ENCODE measurements around the gene GALNT2.

Gene GALNT2

DNA sequence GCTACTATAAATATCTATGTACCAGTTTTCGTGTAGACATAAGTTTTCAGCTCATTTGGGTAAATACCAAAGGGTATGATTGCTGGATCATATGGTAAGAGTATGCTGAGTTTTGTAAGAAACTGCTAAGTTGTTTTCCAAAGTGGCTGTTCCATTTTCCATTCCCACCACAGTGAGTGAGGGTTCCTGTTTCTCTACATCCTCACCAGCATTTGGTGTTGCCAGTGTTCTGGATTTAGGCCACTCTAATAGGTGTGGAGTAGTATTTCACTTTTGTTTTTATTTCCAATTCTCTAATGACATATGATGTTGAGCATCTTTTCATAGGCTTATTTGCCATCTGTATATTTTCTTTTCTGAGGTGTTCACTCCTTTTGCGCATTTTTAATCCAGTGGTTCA is 112.2 kb downstream of the GALNT2 start:
- Histone ChIP-seq H3K27ac (no peak overlapping the region), H3K27me3 (no peaks in the 10 kb centered on the region), H3K4me3 (ENCODE audit: low read depth in 1 of 2, low read length in 1 of 2) (no peak overlapping the region), H3K4me1 (ENCODE audit: control insufficient read depth in 1 of 2, insufficient read depth in 1 of 2, low read depth in 1 of 2, low read length in 1 of 2) (peaks cover 4 to 6% of the 10 kb centered on the region in 2 experiments), H3K9me3 (no peaks in the 10 kb centered on the region), H3K36me3 (peaks cover 8% of the 10 kb centered on the region)
- TF ChIP-seq, protein P1, sequence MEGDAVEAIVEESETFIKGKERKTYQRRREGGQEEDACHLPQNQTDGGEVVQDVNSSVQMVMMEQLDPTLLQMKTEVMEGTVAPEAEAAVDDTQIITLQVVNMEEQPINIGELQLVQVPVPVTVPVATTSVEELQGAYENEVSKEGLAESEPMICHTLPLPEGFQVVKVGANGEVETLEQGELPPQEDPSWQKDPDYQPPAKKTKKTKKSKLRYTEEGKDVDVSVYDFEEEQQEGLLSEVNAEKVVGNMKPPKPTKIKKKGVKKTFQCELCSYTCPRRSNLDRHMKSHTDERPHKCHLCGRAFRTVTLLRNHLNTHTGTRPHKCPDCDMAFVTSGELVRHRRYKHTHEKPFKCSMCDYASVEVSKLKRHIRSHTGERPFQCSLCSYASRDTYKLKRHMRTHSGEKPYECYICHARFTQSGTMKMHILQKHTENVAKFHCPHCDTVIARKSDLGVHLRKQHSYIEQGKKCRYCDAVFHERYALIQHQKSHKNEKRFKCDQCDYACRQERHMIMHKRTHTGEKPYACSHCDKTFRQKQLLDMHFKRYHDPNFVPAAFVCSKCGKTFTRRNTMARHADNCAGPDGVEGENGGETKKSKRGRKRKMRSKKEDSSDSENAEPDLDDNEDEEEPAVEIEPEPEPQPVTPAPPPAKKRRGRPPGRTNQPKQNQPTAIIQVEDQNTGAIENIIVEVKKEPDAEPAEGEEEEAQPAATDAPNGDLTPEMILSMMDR (IDR thresholded peaks at IDR 0.05): no peak

DNA sequence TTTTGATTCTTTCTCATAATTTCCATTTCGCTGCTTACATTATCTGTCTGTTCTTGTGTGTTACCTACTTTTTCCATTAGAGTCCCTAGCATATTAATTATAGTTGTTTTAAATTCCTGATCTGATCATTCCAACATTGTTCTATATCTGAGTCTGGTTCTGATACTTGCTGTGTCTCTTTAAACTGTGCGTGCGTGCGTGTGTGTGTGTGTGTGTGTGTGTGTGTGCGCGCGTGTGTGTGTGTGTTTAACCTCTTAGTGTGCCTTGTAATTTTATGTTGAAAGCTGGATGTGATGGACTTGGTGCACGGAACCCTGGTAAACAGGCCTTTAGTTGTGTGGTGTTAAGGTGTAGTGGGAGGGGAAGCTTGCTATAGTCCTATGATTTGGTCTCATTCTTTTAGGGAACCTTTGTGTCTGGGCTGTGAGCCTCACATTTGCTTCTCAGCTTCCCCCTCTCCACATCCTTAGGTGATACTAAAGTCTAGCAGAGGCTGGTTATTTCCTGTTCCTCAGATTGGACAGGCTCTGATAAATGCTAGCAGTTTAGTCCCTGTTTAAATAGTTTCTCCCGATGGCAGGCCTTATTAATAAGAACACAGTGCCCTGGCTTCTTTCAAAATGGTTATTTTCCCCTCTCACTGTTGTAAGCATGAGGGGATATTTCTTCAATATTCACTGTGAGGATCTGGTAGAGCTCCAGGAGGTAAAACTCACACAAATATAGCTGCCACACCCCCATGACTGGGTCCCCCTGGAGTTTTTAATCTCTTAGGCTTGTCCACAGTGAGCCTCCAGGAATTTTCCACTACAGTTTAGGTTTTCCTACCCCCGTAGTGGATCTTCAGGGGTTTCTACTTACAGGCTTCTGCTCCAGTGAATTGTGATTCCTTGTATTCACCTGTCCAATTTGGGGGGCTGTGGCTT is 118.3 kb downstream of the GALNT2 start:
- Histone ChIP-seq H3K27me3 (no peaks in the 10 kb centered on the region), H3K4me3 (ENCODE audit: low read depth in 1 of 2, low read length in 1 of 2) (no peak overlapping the region), H3K4me1 (ENCODE audit: control insufficient read depth in 1 of 2, insufficient read depth in 1 of 2, low read depth in 1 of 2, low read length in 1 of 2) (peaks cover 23 to 24% of the 10 kb centered on the region in 2 experiments), H3K27ac (no peak overlapping the region), H3K9me3 (no peaks in the 10 kb centered on the region), H3K36me3 (no peaks in the 10 kb centered on the region)
- TF ChIP-seq, protein P1 (IDR thresholded peaks at IDR 0.05): no peak

DNA sequence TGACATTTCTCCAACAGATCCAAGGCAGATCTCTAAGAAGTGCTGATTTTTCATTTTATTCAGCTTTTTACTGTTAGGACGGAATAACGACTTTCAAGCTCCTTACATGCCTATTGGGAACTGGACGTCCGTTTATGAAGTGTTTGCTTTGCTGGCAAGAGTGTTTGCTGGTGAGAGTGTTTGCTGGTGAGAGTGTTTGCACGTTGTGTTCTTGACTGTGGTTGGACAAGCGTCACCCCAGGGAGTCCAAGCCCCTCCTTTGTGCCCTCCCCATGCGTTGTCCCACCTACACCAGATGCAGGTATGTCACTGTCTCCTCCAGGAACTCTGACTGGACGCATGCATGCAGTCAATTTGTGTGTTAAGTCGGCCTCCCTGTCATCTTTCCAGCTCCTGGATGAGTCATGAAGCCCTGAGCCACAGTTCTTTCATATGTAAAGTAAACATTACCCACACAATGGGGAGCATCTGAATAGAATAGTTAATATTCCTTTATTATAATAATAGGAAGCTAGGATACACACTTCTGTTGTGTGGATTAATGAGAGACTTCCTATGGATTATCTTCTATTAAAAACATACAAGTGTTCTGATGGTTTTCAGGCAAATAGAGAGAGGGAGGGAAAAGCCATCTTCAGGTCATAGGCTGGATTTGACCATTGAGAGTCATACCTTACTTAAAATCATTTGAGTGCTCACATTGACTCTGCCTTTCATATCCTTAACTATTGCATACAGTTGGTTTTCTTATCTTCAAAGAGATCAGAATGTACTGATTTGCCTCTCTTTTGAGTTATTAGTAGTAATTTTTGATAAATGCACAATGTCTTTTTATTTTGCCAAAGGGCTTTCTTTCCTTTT is 119.2 kb downstream of the GALNT2 start:
- Histone ChIP-seq H3K27ac (no peak overlapping the region), H3K4me3 (ENCODE audit: low read depth in 1 of 2, low read length in 1 of 2) (no peak overlapping the region)
- TF ChIP-seq, protein P1 (IDR thresholded peaks at IDR 0.05): no peak

DNA sequence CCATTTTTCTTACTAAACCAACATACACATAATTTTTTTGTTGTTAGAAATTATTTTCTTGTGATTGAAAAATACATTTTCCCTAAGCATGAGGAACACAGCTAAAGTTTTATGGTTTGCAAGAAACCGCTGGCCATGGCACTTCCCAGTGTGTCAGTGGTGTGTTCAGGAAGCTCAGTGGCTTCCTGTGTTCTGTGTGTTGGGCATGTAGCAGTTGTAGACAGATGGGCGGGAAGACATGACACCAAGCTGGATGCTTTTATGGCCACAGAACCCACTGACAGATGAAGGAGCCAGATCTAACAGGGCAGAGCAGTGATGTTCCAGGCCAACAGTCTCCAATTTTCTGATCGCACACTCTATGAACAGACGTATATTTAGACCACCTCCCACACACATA is 119.8 kb downstream of the GALNT2 start:
- Histone ChIP-seq H3K4me1 (ENCODE audit: control insufficient read depth in 1 of 2, insufficient read depth in 1 of 2, low read depth in 1 of 2, low read length in 1 of 2) (peaks cover 38 to 39% of the 10 kb centered on the region in 2 experiments), H3K9me3 (no peaks in the 10 kb centered on the region), H3K4me3 (ENCODE audit: low read depth in 1 of 2, low read length in 1 of 2) (no peak overlapping the region), H3K27me3 (no peaks in the 10 kb centered on the region), H3K27ac (no peak overlapping the region), H3K36me3 (no peaks in the 10 kb centered on the region)
- TF ChIP-seq, protein P1 (IDR thresholded peaks at IDR 0.05): no peak

More for the DNA sequence above, 119.2 kb downstream of the GALNT2 start:
- Histone ChIP-seq H3K27me3 (no peaks in the 10 kb centered on the region), H3K9me3 (no peaks in the 10 kb centered on the region), H3K4me1 (ENCODE audit: control insufficient read depth in 1 of 2, insufficient read depth in 1 of 2, low read depth in 1 of 2, low read length in 1 of 2) (peaks cover 32% of the 10 kb centered on the region in 2 experiments), H3K36me3 (no peaks in the 10 kb centered on the region)

DNA sequence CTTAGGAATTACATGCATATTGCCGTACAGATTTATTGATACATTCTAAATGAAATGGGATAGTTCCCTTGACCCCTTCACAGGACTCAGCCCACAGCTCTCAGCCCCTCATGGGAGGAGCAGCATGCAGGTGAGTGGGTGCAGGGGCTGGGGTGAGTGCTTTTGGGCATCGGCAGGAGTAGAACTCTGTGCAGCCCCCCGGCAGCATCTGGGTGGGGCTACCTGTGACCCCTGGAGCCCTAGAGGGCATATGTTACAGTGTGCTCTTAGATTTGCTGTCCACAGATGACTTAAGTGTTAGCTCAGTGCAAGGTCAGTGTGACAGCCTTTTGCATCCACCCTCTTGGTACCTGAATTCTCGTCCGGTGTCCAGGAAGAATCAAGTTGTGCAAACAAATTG is 120.3 kb downstream of the GALNT2 start:
- Histone ChIP-seq H3K36me3 (no peaks in the 10 kb centered on the region), H3K27ac (no peak overlapping the region), H3K4me1 (ENCODE audit: control insufficient read depth in 1 of 2, insufficient read depth in 1 of 2, low read depth in 1 of 2, low read length in 1 of 2) (peaks cover 39 to 42% of the 10 kb centered on the region in 2 experiments), H3K27me3 (no peaks in the 10 kb centered on the region), H3K9me3 (no peaks in the 10 kb centered on the region), H3K4me3 (ENCODE audit: low read depth in 1 of 2, low read length in 1 of 2) (no peak overlapping the region)
- TF ChIP-seq, protein P1 (IDR thresholded peaks at IDR 0.05): no peak
